H1 (cell line): ENCODE data around the gene FAM53B. TPM values are rescaled to one million over a fixed set of nuclear protein-coding genes. Genes with fewer than 3 reads are reported as not detected.

Experiments
- CTCF ChIA-PET: fragments of 300-600 bp; sonication (Branson Sonifier 250); formaldehyde crosslinking; loops from one replicate; lab custom pipeline; 2021; ENCODE audit not compliant: partially characterized antibody; lab: Charles Lee
- POLR2A ChIA-PET: fragments of 300-600 bp; sonication (Branson Sonifier 250); formaldehyde crosslinking; loops from one replicate; lab custom pipeline; 2021; ENCODE audit warnings: inconsistent platforms; ENCODE audit not compliant: partially characterized antibody; lab: Charles Lee
- DNase-seq, 2 experiments: peaks; one replicate each; pipeline versions ENCODE4 v3.0.0 to v3.0.0-alpha.2; 2010 to 2022; ENCODE audit warnings: low spot score in 2 of 2, low read depth in 1 of 2, mixed read lengths in 1 of 2
- FAIRE-seq: peaks from 2 replicates; lab custom pipeline; 2011; peaks lifted over from hg19 to GRCh38; lab: Jason Lieb, UNC
- H2AFZ ChIP-seq: 2 replicates; pipeline ENCODE4 v1.8.1; 2012; ENCODE audit warnings: low read length, inconsistent platforms
- H2AK5ac ChIP-seq: 2 replicates; pipeline ENCODE4 v1.6.1; 2013; ENCODE audit warnings: low read depth, low read length
- H2BK120ac ChIP-seq: replicated peaks from 2 replicates; pipeline ENCODE3; 2013; ENCODE audit warnings: low read depth, low read length, inconsistent platforms
- H2BK12ac ChIP-seq: 2 replicates; pipeline ENCODE4 v1.6.1; 2013; ENCODE audit warnings: low read depth, low read length
- H2BK15ac ChIP-seq: 2 replicates; pipeline ENCODE4 v1.6.1; 2013; ENCODE audit warnings: low read length
- H2BK20ac ChIP-seq: 2 replicates; pipeline ENCODE4 v1.6.1; 2013; ENCODE audit warnings: low read length
- H2BK5ac ChIP-seq: 2 replicates; pipeline ENCODE4 v1.6.1; 2013; ENCODE audit warnings: low read depth, low read length
- H3K14ac ChIP-seq: 2 replicates; pipeline ENCODE4 v1.6.1; 2013; ENCODE audit warnings: inconsistent platforms; ENCODE audit not compliant: insufficient read length
- H3K18ac ChIP-seq: 2 replicates; pipeline ENCODE4 v1.6.1; 2013; ENCODE audit warnings: low read length; ENCODE audit errors: extremely low read depth
- H3K23ac ChIP-seq: 2 replicates; pipeline ENCODE4 v1.6.1; 2013; ENCODE audit warnings: inconsistent platforms; ENCODE audit not compliant: insufficient read length
- H3K23me2 ChIP-seq: 2 replicates; pipeline ENCODE4 v1.6.1; 2013; ENCODE audit warnings: low read depth, low read length
- H3K27ac ChIP-seq: 2 replicates; pipeline ENCODE4 v1.6.1; 2011; ENCODE audit warnings: low read depth, low read length, inconsistent platforms
- H3K27me3 ChIP-seq, 4 experiments: replicated peaks in 1 of 4; 1 replicate in 1 of 4; 2 replicates in 3 of 4; pipeline versions ENCODE4 v1.6.1 to v1.8.1; 2011 to 2013; ENCODE audit warnings: low read length in 3 of 4, mild to moderate bottlenecking in 3 of 4, inconsistent platforms in 2 of 4, mixed read lengths in 2 of 4, moderate library complexity in 1 of 4; ENCODE audit not compliant: control insufficient read depth in 3 of 4, insufficient read depth in 3 of 4; ENCODE audit errors: extremely low read depth in 1 of 4
- H3K36me3 ChIP-seq, 4 experiments: 2 replicates each; pipeline versions ENCODE4 v1.6.1 to v1.8.1; 2011 to 2013; ENCODE audit warnings: mild to moderate bottlenecking in 4 of 4, low read length in 3 of 4, moderate library complexity in 2 of 4, control low read depth in 1 of 4, inconsistent platforms in 1 of 4; ENCODE audit not compliant: insufficient read depth in 4 of 4, control insufficient read depth in 2 of 4
- H3K4ac ChIP-seq: replicated peaks from 2 replicates; pipeline ENCODE3; 2013; ENCODE audit warnings: low read length, low read depth, mixed read lengths, inconsistent platforms; ENCODE audit not compliant: insufficient read length
- H3K4me1 ChIP-seq, 4 experiments: replicated peaks in 1 of 4; 1 replicate in 1 of 4; 2 replicates in 3 of 4; pipeline versions ENCODE4 v1.6.1 to v1.8.1; 2011 to 2013; ENCODE audit warnings: low read length in 3 of 4, inconsistent platforms in 2 of 4, mixed read lengths in 1 of 4; ENCODE audit not compliant: insufficient read depth in 4 of 4, control insufficient read depth in 3 of 4
- H3K4me2 ChIP-seq, 2 experiments: 2 replicates each; pipeline versions ENCODE4 v1.6.1 to v1.8.1; 2011 to 2013; ENCODE audit warnings: low read depth in 2 of 2, low read length in 2 of 2, control low read depth in 1 of 2, inconsistent platforms in 1 of 2, mild to moderate bottlenecking in 1 of 2; ENCODE audit not compliant: insufficient read depth in 1 of 2
- H3K4me3 ChIP-seq, 4 experiments: fragments of 200-600, 300-600 bp in 1 of 4; sonication (generic), shearing (Covaris generic), sonication (Bioruptor Twin) in 1 of 4; 2 replicates each; pipeline versions ENCODE4 v1.5.1 to v1.8.1; 2011 to 2016; ENCODE audit warnings: low read length in 4 of 4, low read depth in 3 of 4, control low read depth in 2 of 4, inconsistent platforms in 2 of 4, mild to moderate bottlenecking in 2 of 4, mixed read lengths in 1 of 4, moderate library complexity in 1 of 4; ENCODE audit not compliant: insufficient read depth in 2 of 4; ENCODE audit errors: extremely low read depth in 1 of 4
- H3K56ac ChIP-seq: replicated peaks from 2 replicates; pipeline ENCODE3; 2013; ENCODE audit warnings: low read depth, mild to moderate bottlenecking, mixed read lengths, low read length, inconsistent platforms; ENCODE audit not compliant: insufficient read length
- H3K79me1 ChIP-seq: 2 replicates; pipeline ENCODE4 v1.6.1; 2013; ENCODE audit warnings: low read depth, low read length, control low read depth
- H3K79me2 ChIP-seq, 2 experiments: 2 replicates each; pipeline versions ENCODE4 v1.6.1 to v1.8.1; 2012 to 2013; ENCODE audit warnings: low read length in 2 of 2, mild to moderate bottlenecking in 2 of 2, inconsistent platforms in 1 of 2; ENCODE audit not compliant: insufficient read depth in 2 of 2, control insufficient read depth in 1 of 2
- H3K9ac ChIP-seq, 4 experiments: replicated peaks in 1 of 4; 1 replicate in 1 of 4; 2 replicates in 3 of 4; pipeline versions ENCODE4 v1.6.1 to v1.8.1; 2011 to 2013; ENCODE audit warnings: low read depth in 3 of 4, low read length in 3 of 4, control low read depth in 2 of 4, mild to moderate bottlenecking in 2 of 4, moderate library complexity in 2 of 4, inconsistent platforms in 1 of 4; ENCODE audit errors: extremely low read depth in 1 of 4
- H3K9me3 ChIP-seq, 2 experiments: 2 replicates each; pipeline versions ENCODE4 v1.6.1 to v1.8.1; 2012 to 2013; ENCODE audit warnings: mild to moderate bottlenecking in 2 of 2, moderate library complexity in 2 of 2, control low read depth in 1 of 2, inconsistent platforms in 1 of 2, low read depth in 1 of 2, low read length in 1 of 2, mixed read lengths in 1 of 2; ENCODE audit not compliant: insufficient read depth in 2 of 2
- H4K20me1 ChIP-seq, 2 experiments: replicated peaks in 1 of 2; 2 replicates each; pipeline versions ENCODE3 to v1.8.1; 2011 to 2013; ENCODE audit warnings: inconsistent platforms in 2 of 2, low read length in 2 of 2, mild to moderate bottlenecking in 1 of 2; ENCODE audit not compliant: insufficient read depth in 2 of 2, control insufficient read depth in 1 of 2
- H4K5ac ChIP-seq: 2 replicates; pipeline ENCODE4 v1.6.1; 2013; ENCODE audit warnings: low read length, low read depth, mixed read lengths, inconsistent platforms; ENCODE audit not compliant: insufficient read length
- H4K8ac ChIP-seq: 2 replicates; pipeline ENCODE4 v1.8.0; 2013; ENCODE audit warnings: mild to moderate bottlenecking, moderate library complexity, low read length, inconsistent platforms; ENCODE audit not compliant: insufficient read depth; ENCODE audit errors: extremely low read depth
- H4K91ac ChIP-seq: replicated peaks from 2 replicates; pipeline ENCODE3; 2013; ENCODE audit warnings: low read length, mixed read lengths, inconsistent platforms; ENCODE audit not compliant: insufficient read length
- EZH2 ChIP-seq: fragments of 200-600 bp; sonication (generic); IDR thresholded peaks from 2 replicates; pipeline ENCODE4 v1.7.1; 2012; ENCODE audit warnings: low read depth, mild to moderate bottlenecking, moderate library complexity, low read length, inconsistent platforms; ENCODE audit not compliant: severe bottlenecking
- TAF7 ChIP-seq: optimal IDR thresholded peaks from 2 replicates; pipeline ENCODE3; 2011; ENCODE audit warnings: low read depth, mild to moderate bottlenecking, inconsistent platforms, low read length, moderate library complexity, borderline replicate concordance
- TBP ChIP-seq: IDR thresholded peaks from 2 replicates; pipeline ENCODE4 v1.6.1; 2011; ENCODE audit warnings: low read depth, low read length, improper control_type of control experiment
- WGBS, 2 experiments: shearing (Covaris generic) in 1 of 2; methylation state at CpG; one replicate each; pipeline versions ENCODE4 v1.1.6 to v1.1.7; 2013 to 2015; ENCODE audit warnings: low lambda C conversion rate in 2 of 2, mixed read lengths in 2 of 2, inconsistent platforms in 1 of 2, low coverage in 1 of 2, missing lambda C conversion rate in 1 of 2; ENCODE audit not compliant: insufficient replicate concordance in 2 of 2, insufficient coverage in 1 of 2, insufficient read length in 1 of 2; ENCODE audit errors: extremely low coverage in 1 of 2, missing lambda C conversion rate in 1 of 2; 5-methylcytosine and 5-hydroxymethylcytosine counted together
- polyA plus RNA-seq, 7 experiments: library from polyadenylated mRNA; depleted of rRNA in 3 of 7; stranded (reverse) in 5 of 7; unstranded in 2 of 7; fragments of >200 nt in 5 of 7; fragments of 200-250 nt in 2 of 7; gene quantifications; 1 replicate in 5 of 7; 2 replicates in 1 of 7; 4 replicates in 1 of 7; pipeline versions ENCODE4 v1.2.1 to v1.2.3, GENCODE V29; 2011 to 2013; ENCODE audit warnings: missing spikeins in 2 of 7, mixed read lengths in 2 of 7
- total RNA-seq: library from RNA; stranded (reverse); fragmentation: NEBNext Ultra II Directional; extraction: Animal tissue kit (Norgen Biotek cat#: 25700); gene quantifications from 2 replicates; pipeline ENCODE4 v1.2.1, GENCODE V29; 2021
- TF ChIP-seq, protein P1 (sequence below): IDR thresholded peaks from 2 replicates; pipeline ENCODE4 v1.6.1; 2012; ENCODE audit warnings: inconsistent platforms

The FAM53B gene
- total and polyA plus RNA-seq, 2 of the 8 experiments (the other 6 are each of a cell fraction or from before 2014, with no cell fraction given) = 5.3 to 14.4 TPM

GRCh38 chr10:124611738-124612137 lies 132.4 kb downstream of the FAM53B start:
- Histone ChIP-seq H2AK5ac (no peak overlapping the region), H2BK12ac (no peak overlapping the region)
- POLR2A ChIA-PET = interaction anchor here (1.3 kb wide), 1 partner anchor 15 kb away, joined by 4 read pairs; no protein-coding TSS in a partner anchor
- TF ChIP-seq EZH2 (no peak), TBP (no peak), TAF7 (no peak)
- TF ChIP-seq, protein P1, sequence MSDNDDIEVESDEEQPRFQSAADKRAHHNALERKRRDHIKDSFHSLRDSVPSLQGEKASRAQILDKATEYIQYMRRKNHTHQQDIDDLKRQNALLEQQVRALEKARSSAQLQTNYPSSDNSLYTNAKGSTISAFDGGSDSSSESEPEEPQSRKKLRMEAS = no peak

More at GRCh38 chr10:124611738-124612137, 132.4 kb downstream of the FAM53B start:
- CTCF ChIA-PET = interaction anchor here (1.1 to 3.7 kb wide), 9 partner anchors 10 to 134 kb away, joined by 3 to 14 read pairs (median 4); no protein-coding TSS in a partner anchor
- Histone ChIP-seq H3K79me1 (no peaks in the 10 kb centered on the region), H3K79me2 (no peaks in the 10 kb centered on the region), H2BK20ac (no peak overlapping the region), H4K8ac (no peak overlapping the region), H3K4me2 (no peak overlapping the region), H2BK15ac (no peak overlapping the region), H3K4me3 (no peak overlapping the region), H3K4ac (no peak overlapping the region), H3K4me1 (peaks cover 0 to 8% (median 2%) of the 10 kb centered on the region in 4 experiments; a peak in 4 of 7 replicates), H3K23ac (no peak overlapping the region), H3K27me3 (no peaks in the 10 kb centered on the region; a peak in 1 of 7 replicates), H2AFZ (no peak overlapping the region), H2BK120ac (no peak overlapping the region), H3K14ac (no peak overlapping the region), H3K9me3 (no peaks in the 10 kb centered on the region), H3K18ac (no peak overlapping the region), H4K91ac (no peak overlapping the region), H3K9ac (no peak overlapping the region), H4K20me1 (peaks cover 0 to 12% of the 10 kb centered on the region in 2 experiments), H4K5ac (no peak overlapping the region), H2BK5ac (no peak overlapping the region), H3K27ac (no peak overlapping the region), H3K36me3 (no peaks in the 10 kb centered on the region; a peak in 1 of 8 replicates), H3K23me2 (no peaks in the 10 kb centered on the region; the same call in 1 of the 2 replicates), H3K56ac (no peak overlapping the region)
- WGBS, 2 experiments = 90% methylated on average over 11 of the region's 11 CpGs; no CpG with 5 or more reads in 1 of the 2 experiments
- FAIRE-seq = no peak
- DNase-seq = no peak
